H1 (cell line): Measurements from ENCODE around the gene STARD6. TPM values are rescaled to one million over a fixed set of nuclear protein-coding genes. Genes with fewer than 3 reads are reported as not detected.

Source experiments
- CTCF ChIA-PET: fragments of 300-600 bp; sonication (Branson Sonifier 250); formaldehyde crosslinking; loops from one replicate; lab custom pipeline; 2021; ENCODE audit not compliant: partially characterized antibody; lab: Charles Lee
- POLR2A ChIA-PET: fragments of 300-600 bp; sonication (Branson Sonifier 250); formaldehyde crosslinking; loops from one replicate; lab custom pipeline; 2021; ENCODE audit warnings: inconsistent platforms; ENCODE audit not compliant: partially characterized antibody; lab: Charles Lee
- DNase-seq, 2 experiments: peaks; one replicate each; pipeline versions ENCODE4 v3.0.0 to v3.0.0-alpha.2; 2010 to 2022; ENCODE audit warnings: low spot score in 2 of 2, low read depth in 1 of 2, mixed read lengths in 1 of 2
- FAIRE-seq: peaks from 2 replicates; lab custom pipeline; 2011; peaks lifted over from hg19 to GRCh38; lab: Jason Lieb, UNC
- H2AFZ ChIP-seq: 2 replicates; pipeline ENCODE4 v1.8.1; 2012; ENCODE audit warnings: low read length, inconsistent platforms
- H2AK5ac ChIP-seq: 2 replicates; pipeline ENCODE4 v1.6.1; 2013; ENCODE audit warnings: low read depth, low read length
- H2BK120ac ChIP-seq: replicated peaks from 2 replicates; pipeline ENCODE3; 2013; ENCODE audit warnings: low read depth, low read length, inconsistent platforms
- H2BK12ac ChIP-seq: 2 replicates; pipeline ENCODE4 v1.6.1; 2013; ENCODE audit warnings: low read depth, low read length
- H2BK15ac ChIP-seq: 2 replicates; pipeline ENCODE4 v1.6.1; 2013; ENCODE audit warnings: low read length
- H2BK20ac ChIP-seq: 2 replicates; pipeline ENCODE4 v1.6.1; 2013; ENCODE audit warnings: low read length
- H2BK5ac ChIP-seq: 2 replicates; pipeline ENCODE4 v1.6.1; 2013; ENCODE audit warnings: low read depth, low read length
- H3K14ac ChIP-seq: 2 replicates; pipeline ENCODE4 v1.6.1; 2013; ENCODE audit warnings: inconsistent platforms; ENCODE audit not compliant: insufficient read length
- H3K18ac ChIP-seq: 2 replicates; pipeline ENCODE4 v1.6.1; 2013; ENCODE audit warnings: low read length; ENCODE audit errors: extremely low read depth
- H3K23ac ChIP-seq: 2 replicates; pipeline ENCODE4 v1.6.1; 2013; ENCODE audit warnings: inconsistent platforms; ENCODE audit not compliant: insufficient read length
- H3K23me2 ChIP-seq: 2 replicates; pipeline ENCODE4 v1.6.1; 2013; ENCODE audit warnings: low read depth, low read length
- H3K27ac ChIP-seq: 2 replicates; pipeline ENCODE4 v1.6.1; 2011; ENCODE audit warnings: low read depth, low read length, inconsistent platforms
- H3K27me3 ChIP-seq, 4 experiments: replicated peaks in 1 of 4; 1 replicate in 1 of 4; 2 replicates in 3 of 4; pipeline versions ENCODE4 v1.6.1 to v1.8.1; 2011 to 2013; ENCODE audit warnings: low read length in 3 of 4, mild to moderate bottlenecking in 3 of 4, inconsistent platforms in 2 of 4, mixed read lengths in 2 of 4, moderate library complexity in 1 of 4; ENCODE audit not compliant: control insufficient read depth in 3 of 4, insufficient read depth in 3 of 4; ENCODE audit errors: extremely low read depth in 1 of 4
- H3K36me3 ChIP-seq, 4 experiments: 2 replicates each; pipeline versions ENCODE4 v1.6.1 to v1.8.1; 2011 to 2013; ENCODE audit warnings: mild to moderate bottlenecking in 4 of 4, low read length in 3 of 4, moderate library complexity in 2 of 4, control low read depth in 1 of 4, inconsistent platforms in 1 of 4; ENCODE audit not compliant: insufficient read depth in 4 of 4, control insufficient read depth in 2 of 4
- H3K4ac ChIP-seq: replicated peaks from 2 replicates; pipeline ENCODE3; 2013; ENCODE audit warnings: low read length, low read depth, mixed read lengths, inconsistent platforms; ENCODE audit not compliant: insufficient read length
- H3K4me1 ChIP-seq, 4 experiments: replicated peaks in 1 of 4; 1 replicate in 1 of 4; 2 replicates in 3 of 4; pipeline versions ENCODE4 v1.6.1 to v1.8.1; 2011 to 2013; ENCODE audit warnings: low read length in 3 of 4, inconsistent platforms in 2 of 4, mixed read lengths in 1 of 4; ENCODE audit not compliant: insufficient read depth in 4 of 4, control insufficient read depth in 3 of 4
- H3K4me2 ChIP-seq, 2 experiments: 2 replicates each; pipeline versions ENCODE4 v1.6.1 to v1.8.1; 2011 to 2013; ENCODE audit warnings: low read depth in 2 of 2, low read length in 2 of 2, control low read depth in 1 of 2, inconsistent platforms in 1 of 2, mild to moderate bottlenecking in 1 of 2; ENCODE audit not compliant: insufficient read depth in 1 of 2
- H3K4me3 ChIP-seq, 4 experiments: fragments of 200-600, 300-600 bp in 1 of 4; sonication (generic), shearing (Covaris generic), sonication (Bioruptor Twin) in 1 of 4; 2 replicates each; pipeline versions ENCODE4 v1.5.1 to v1.8.1; 2011 to 2016; ENCODE audit warnings: low read length in 4 of 4, low read depth in 3 of 4, control low read depth in 2 of 4, inconsistent platforms in 2 of 4, mild to moderate bottlenecking in 2 of 4, mixed read lengths in 1 of 4, moderate library complexity in 1 of 4; ENCODE audit not compliant: insufficient read depth in 2 of 4; ENCODE audit errors: extremely low read depth in 1 of 4
- H3K56ac ChIP-seq: replicated peaks from 2 replicates; pipeline ENCODE3; 2013; ENCODE audit warnings: low read depth, mild to moderate bottlenecking, mixed read lengths, low read length, inconsistent platforms; ENCODE audit not compliant: insufficient read length
- H3K79me1 ChIP-seq: 2 replicates; pipeline ENCODE4 v1.6.1; 2013; ENCODE audit warnings: low read depth, low read length, control low read depth
- H3K79me2 ChIP-seq, 2 experiments: 2 replicates each; pipeline versions ENCODE4 v1.6.1 to v1.8.1; 2012 to 2013; ENCODE audit warnings: low read length in 2 of 2, mild to moderate bottlenecking in 2 of 2, inconsistent platforms in 1 of 2; ENCODE audit not compliant: insufficient read depth in 2 of 2, control insufficient read depth in 1 of 2
- H3K9ac ChIP-seq, 4 experiments: replicated peaks in 1 of 4; 1 replicate in 1 of 4; 2 replicates in 3 of 4; pipeline versions ENCODE4 v1.6.1 to v1.8.1; 2011 to 2013; ENCODE audit warnings: low read depth in 3 of 4, low read length in 3 of 4, control low read depth in 2 of 4, mild to moderate bottlenecking in 2 of 4, moderate library complexity in 2 of 4, inconsistent platforms in 1 of 4; ENCODE audit errors: extremely low read depth in 1 of 4
- H3K9me3 ChIP-seq, 2 experiments: 2 replicates each; pipeline versions ENCODE4 v1.6.1 to v1.8.1; 2012 to 2013; ENCODE audit warnings: mild to moderate bottlenecking in 2 of 2, moderate library complexity in 2 of 2, control low read depth in 1 of 2, inconsistent platforms in 1 of 2, low read depth in 1 of 2, low read length in 1 of 2, mixed read lengths in 1 of 2; ENCODE audit not compliant: insufficient read depth in 2 of 2
- H4K20me1 ChIP-seq, 2 experiments: replicated peaks in 1 of 2; 2 replicates each; pipeline versions ENCODE3 to v1.8.1; 2011 to 2013; ENCODE audit warnings: inconsistent platforms in 2 of 2, low read length in 2 of 2, mild to moderate bottlenecking in 1 of 2; ENCODE audit not compliant: insufficient read depth in 2 of 2, control insufficient read depth in 1 of 2
- H4K5ac ChIP-seq: 2 replicates; pipeline ENCODE4 v1.6.1; 2013; ENCODE audit warnings: low read length, low read depth, mixed read lengths, inconsistent platforms; ENCODE audit not compliant: insufficient read length
- H4K8ac ChIP-seq: 2 replicates; pipeline ENCODE4 v1.8.0; 2013; ENCODE audit warnings: mild to moderate bottlenecking, moderate library complexity, low read length, inconsistent platforms; ENCODE audit not compliant: insufficient read depth; ENCODE audit errors: extremely low read depth
- H4K91ac ChIP-seq: replicated peaks from 2 replicates; pipeline ENCODE3; 2013; ENCODE audit warnings: low read length, mixed read lengths, inconsistent platforms; ENCODE audit not compliant: insufficient read length
- ATF2 ChIP-seq: IDR thresholded peaks from 2 replicates; pipeline ENCODE4 v1.6.1; 2012; ENCODE audit warnings: low read length, inconsistent platforms
- CREB1 ChIP-seq: IDR thresholded peaks from 2 replicates; pipeline ENCODE4 v1.6.1; 2012; ENCODE audit warnings: inconsistent platforms
- MAFK ChIP-seq: IDR thresholded peaks from 2 replicates; pipeline ENCODE4 v1.6.1; 2012; ENCODE audit warnings: low read depth, mild to moderate bottlenecking, improper control_type of control experiment, low read length
- MAX ChIP-seq: IDR thresholded peaks from 2 replicates; pipeline ENCODE4 v1.6.1; 2012; ENCODE audit warnings: inconsistent platforms
- PHF8 ChIP-seq: fragments of 200-600 bp; sonication (generic); conservative IDR thresholded peaks from 2 replicates; pipeline ENCODE4 v1.7.1; 2012; ENCODE audit warnings: low read depth, mild to moderate bottlenecking, inconsistent platforms, low read length, moderate library complexity
- RXRA ChIP-seq: IDR thresholded peaks from 2 replicates; pipeline ENCODE4 v1.6.1; 2011; ENCODE audit warnings: low read depth, mild to moderate bottlenecking, low read length, moderate library complexity; ENCODE audit not compliant: insufficient read depth
- WGBS, 2 experiments: shearing (Covaris generic) in 1 of 2; methylation state at CpG; one replicate each; pipeline versions ENCODE4 v1.1.6 to v1.1.7; 2013 to 2015; ENCODE audit warnings: low lambda C conversion rate in 2 of 2, mixed read lengths in 2 of 2, inconsistent platforms in 1 of 2, low coverage in 1 of 2, missing lambda C conversion rate in 1 of 2; ENCODE audit not compliant: insufficient replicate concordance in 2 of 2, insufficient coverage in 1 of 2, insufficient read length in 1 of 2; ENCODE audit errors: extremely low coverage in 1 of 2, missing lambda C conversion rate in 1 of 2; 5-methylcytosine and 5-hydroxymethylcytosine counted together
- polyA plus RNA-seq, 7 experiments: library from polyadenylated mRNA; depleted of rRNA in 3 of 7; stranded (reverse) in 5 of 7; unstranded in 2 of 7; fragments of >200 nt in 5 of 7; fragments of 200-250 nt in 2 of 7; gene quantifications; 1 replicate in 5 of 7; 2 replicates in 1 of 7; 4 replicates in 1 of 7; pipeline versions ENCODE4 v1.2.1 to v1.2.3, GENCODE V29; 2011 to 2013; ENCODE audit warnings: missing spikeins in 2 of 7, mixed read lengths in 2 of 7
- total RNA-seq: library from RNA; stranded (reverse); fragmentation: NEBNext Ultra II Directional; extraction: Animal tissue kit (Norgen Biotek cat#: 25700); gene quantifications from 2 replicates; pipeline ENCODE4 v1.2.1, GENCODE V29; 2021

STARD6 gene
- total and polyA plus RNA-seq, 2 of the 8 experiments (the other 6 are each of a cell fraction or from before 2014, with no cell fraction given): not detected

- CTCF ChIA-PET: interaction anchor here (0.7 kb wide), 1 partner anchor 196 kb away, joined by 3 read pairs; no protein-coding TSS in a partner anchor
- no peak for TF ChIP-seq ATF2
- TF ChIP-seq RXRA: no peak
- no peak for TF ChIP-seq MAX
- TF ChIP-seq CREB1: no peak
- no peak for TF ChIP-seq MAFK
- no peak for TF ChIP-seq PHF8
These were observed 33.7 kb downstream of the STARD6 start for GRCh38 chr18:54323970-54324369.

More at GRCh38 chr18:54323970-54324369, 33.7 kb downstream of the STARD6 start:
- Histone ChIP-seq H3K14ac (no peak overlapping the region), H3K27ac (no peak overlapping the region), H2BK120ac (no peak overlapping the region), H4K20me1 (no peaks in the 10 kb centered on the region), H3K9ac (no peak overlapping the region), H2BK12ac (no peak overlapping the region), H4K5ac (no peak overlapping the region), H3K4me3 (no peak overlapping the region), H2BK15ac (no peak overlapping the region), H2AK5ac (no peak overlapping the region), H3K4ac (no peak overlapping the region), H3K4me1 (peaks cover 0 to 5% (median 0%) of the 10 kb centered on the region in 4 experiments; a peak in 1 of 7 replicates), H3K9me3 (no peaks in the 10 kb centered on the region), H3K56ac (no peak overlapping the region), H3K79me2 (no peaks in the 10 kb centered on the region), H3K18ac (no peak overlapping the region), H2BK20ac (no peak overlapping the region), H3K79me1 (no peaks in the 10 kb centered on the region), H4K91ac (no peak overlapping the region), H3K36me3 (no peaks in the 10 kb centered on the region), H4K8ac (no peak overlapping the region), H3K27me3 (no peaks in the 10 kb centered on the region), H3K23me2 (no peaks in the 10 kb centered on the region), H3K4me2 (no peak overlapping the region), H3K23ac (no peak overlapping the region), H2AFZ (no peak overlapping the region), H2BK5ac (no peak overlapping the region)
- no peak for FAIRE-seq
- no peak for DNase-seq
- 97% methylated on average over 2 of the region's 2 CpGs; no CpG with 5 or more reads in 1 of the 2 experiments for WGBS, 2 experiments
- POLR2A ChIA-PET: no interaction called here
